Osteocyte (in vitro differentiated cells): ENCODE measurements around the gene PPM1G. TPM values are rescaled to one million over a fixed set of nuclear protein-coding genes. Genes with fewer than 3 reads are reported as not detected.

ENCODE experiments used
- DNase-seq: peaks from one replicate; pipeline ENCODE4 v3.0.0; 2021; ENCODE audit warnings: mixed read lengths; ENCODE audit not compliant: unreplicated experiment; ENCODE audit errors: extremely low spot score
- H3K27ac Mint-ChIP-seq: one replicate; pipeline ENCODE4 v1.8.0; 2021; ENCODE audit warnings: mild to moderate bottlenecking, mixed read lengths; ENCODE audit not compliant: unreplicated experiment
- H3K27me3 Mint-ChIP-seq: one replicate; pipeline ENCODE4 v1.8.0; 2021; ENCODE audit warnings: mixed read lengths; ENCODE audit not compliant: unreplicated experiment
- H3K36me3 Mint-ChIP-seq: one replicate; pipeline ENCODE4 v1.8.0; 2021; ENCODE audit warnings: mixed read lengths; ENCODE audit not compliant: unreplicated experiment
- H3K4me1 Mint-ChIP-seq: one replicate; pipeline ENCODE4 v1.8.0; 2021; ENCODE audit warnings: mixed read lengths; ENCODE audit not compliant: unreplicated experiment
- H3K4me3 Mint-ChIP-seq: one replicate; pipeline ENCODE4 v1.8.0; 2021; ENCODE audit warnings: mild to moderate bottlenecking, moderate library complexity, mixed read lengths; ENCODE audit not compliant: unreplicated experiment
- H3K9me3 Mint-ChIP-seq: one replicate; pipeline ENCODE4 v1.8.0; 2021; ENCODE audit warnings: mixed read lengths; ENCODE audit not compliant: unreplicated experiment
- total RNA-seq: library from RNA; stranded (reverse); gene quantifications from 2 replicates; pipeline ENCODE4 v1.2.1, GENCODE V29; 2021
- TF ChIP-seq, protein P1 (sequence below): fragments of 200-600 bp; sonication (generic); IDR thresholded peaks from 2 replicates; pipeline ENCODE4 v1.5.0; 2021; ENCODE audit warnings: antibody characterized with exemption, mild to moderate bottlenecking, moderate library complexity

PPM1G gene
- total RNA-seq, 1 donor from 2014 or later = 70.7 TPM

DNA sequence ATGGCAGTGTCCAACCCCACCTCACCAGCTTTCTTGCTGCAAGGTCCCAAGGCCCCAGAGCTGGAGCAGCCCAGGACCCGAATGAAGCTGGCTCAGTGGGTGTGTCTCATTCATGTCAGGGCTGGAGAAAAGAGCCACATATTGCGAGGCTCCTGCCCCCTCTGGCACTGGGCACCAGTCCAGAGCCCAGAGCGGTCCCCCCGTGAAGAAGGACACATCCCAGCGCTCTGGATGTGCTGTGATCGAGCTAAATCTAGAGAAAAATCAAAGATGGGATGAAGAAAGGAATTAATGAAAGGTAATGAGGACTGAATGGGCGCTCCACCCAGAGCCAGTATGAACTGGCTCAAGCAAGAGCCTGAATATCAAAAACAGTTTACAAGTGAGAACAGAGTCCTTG is 73.2 kb downstream of the PPM1G start:
- H3K36me3 Mint-ChIP-seq = peaks cover 25% of the 10 kb centered on the region
- TF ChIP-seq, protein P1, sequence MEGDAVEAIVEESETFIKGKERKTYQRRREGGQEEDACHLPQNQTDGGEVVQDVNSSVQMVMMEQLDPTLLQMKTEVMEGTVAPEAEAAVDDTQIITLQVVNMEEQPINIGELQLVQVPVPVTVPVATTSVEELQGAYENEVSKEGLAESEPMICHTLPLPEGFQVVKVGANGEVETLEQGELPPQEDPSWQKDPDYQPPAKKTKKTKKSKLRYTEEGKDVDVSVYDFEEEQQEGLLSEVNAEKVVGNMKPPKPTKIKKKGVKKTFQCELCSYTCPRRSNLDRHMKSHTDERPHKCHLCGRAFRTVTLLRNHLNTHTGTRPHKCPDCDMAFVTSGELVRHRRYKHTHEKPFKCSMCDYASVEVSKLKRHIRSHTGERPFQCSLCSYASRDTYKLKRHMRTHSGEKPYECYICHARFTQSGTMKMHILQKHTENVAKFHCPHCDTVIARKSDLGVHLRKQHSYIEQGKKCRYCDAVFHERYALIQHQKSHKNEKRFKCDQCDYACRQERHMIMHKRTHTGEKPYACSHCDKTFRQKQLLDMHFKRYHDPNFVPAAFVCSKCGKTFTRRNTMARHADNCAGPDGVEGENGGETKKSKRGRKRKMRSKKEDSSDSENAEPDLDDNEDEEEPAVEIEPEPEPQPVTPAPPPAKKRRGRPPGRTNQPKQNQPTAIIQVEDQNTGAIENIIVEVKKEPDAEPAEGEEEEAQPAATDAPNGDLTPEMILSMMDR = no peak
- no peaks in the 10 kb centered on the region for H3K4me1 Mint-ChIP-seq

DNA sequence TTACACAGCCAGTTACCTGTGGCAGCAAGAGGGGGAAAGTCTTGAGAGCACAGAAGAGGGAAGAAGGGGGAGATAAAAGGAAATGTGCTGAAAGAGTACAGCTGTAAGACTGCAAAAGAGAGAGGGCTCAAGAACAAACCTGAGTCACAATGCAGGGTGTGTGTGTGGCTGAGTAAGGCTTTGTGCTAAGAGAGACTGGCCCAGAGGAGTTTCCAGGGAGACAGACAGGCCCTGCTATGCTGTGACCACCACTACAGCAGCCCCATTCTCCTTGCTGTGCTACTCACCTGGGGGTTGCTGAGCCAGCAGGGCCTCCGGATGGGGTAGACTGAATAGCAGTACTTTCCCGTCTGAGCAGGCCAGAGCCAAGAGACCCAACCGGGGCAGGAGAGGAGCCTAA is 74.1 kb downstream of the PPM1G start:
- no peak overlapping the region for H3K4me3 Mint-ChIP-seq
- H3K27ac Mint-ChIP-seq = no peak overlapping the region
- no peaks in the 10 kb centered on the region for H3K9me3 Mint-ChIP-seq
- no peak for DNase-seq
- TF ChIP-seq, protein P1 = no peak
- H3K27me3 Mint-ChIP-seq = no peaks in the 10 kb centered on the region
- peaks cover 24% of the 10 kb centered on the region for H3K36me3 Mint-ChIP-seq
- H3K4me1 Mint-ChIP-seq = no peaks in the 10 kb centered on the region

More for the DNA sequence above, 73.2 kb downstream of the PPM1G start:
- Mint-ChIP-seq H3K4me3 (no peak overlapping the region), H3K27me3 (no peaks in the 10 kb centered on the region), H3K27ac (no peak overlapping the region), H3K9me3 (no peaks in the 10 kb centered on the region)
- no peak for DNase-seq

Other genes starting within 250 kb of the PPM1G start
- gene ATRAID, start 197.6 kb downstream of the PPM1G start, total RNA-seq = 117 and 125 TPM in 2 replicates
- 33.2 and 33.3 TPM in 2 replicates for gene SLC5A6, start 197.3 kb downstream of the PPM1G start, total RNA-seq
- 72.6 and 76.9 TPM in 2 replicates for gene CAD, start 192.2 kb downstream of the PPM1G start, total RNA-seq
- gene SLC30A3, start 146.5 kb downstream of the PPM1G start, total RNA-seq = not detected in 2 replicates
- not detected in 2 replicates for gene DNAJC5G, start 134.2 kb downstream of the PPM1G start, total RNA-seq
- gene TRIM54, start 127.2 kb downstream of the PPM1G start, total RNA-seq = not detected in 2 replicates
- gene UCN, start 101.1 kb downstream of the PPM1G start, total RNA-seq = 2.6 and 4.1 TPM in 2 replicates
- 76.0 and 85.5 TPM in 2 replicates for gene MPV17, start 86.5 kb downstream of the PPM1G start, total RNA-seq
- gene GTF3C2, start 52.8 kb downstream of the PPM1G start, total RNA-seq = 57.4 and 59.4 TPM in 2 replicates
- 50.0 and 50.4 TPM in 2 replicates for gene EIF2B4, start 39.3 kb downstream of the PPM1G start, total RNA-seq
- gene SNX17, start 39.0 kb downstream of the PPM1G start, total RNA-seq = 124 and 134 TPM in 2 replicates
- 15.7 and 19.1 TPM in 2 replicates for gene ZNF513, start 28.9 kb downstream of the PPM1G start, total RNA-seq
- 129 and 137 TPM in 2 replicates for gene NRBP1, start 19.0 kb upstream of the PPM1G start, total RNA-seq
- gene KRTCAP3, start 32.8 kb upstream of the PPM1G start, total RNA-seq = 2.3 and 3.2 TPM in 2 replicates
- gene IFT172, start 80.2 kb upstream of the PPM1G start, total RNA-seq = 42.5 and 46.4 TPM in 2 replicates
- 9.6 and 10.5 TPM in 2 replicates for gene FNDC4, start 85.6 kb upstream of the PPM1G start, total RNA-seq
- not detected in 2 replicates for gene GCKR, start 87.2 kb upstream of the PPM1G start, total RNA-seq
- gene ZNF512, start 173.5 kb upstream of the PPM1G start, total RNA-seq = 43.6 and 52.5 TPM in 2 replicates
- gene CCDC121, start 219.4 kb upstream of the PPM1G start, total RNA-seq = 2.1 and 2.5 TPM in 2 replicates
- 28.6 and 28.8 TPM in 2 replicates for gene GPN1, start 219.5 kb upstream of the PPM1G start, total RNA-seq